Lung (tissue), 12 donors: ENCODE measurements around the gene TWNK. TPM values are rescaled to one million over a fixed set of nuclear protein-coding genes. Genes with fewer than 3 reads are reported as not detected.
A peak's percentile ranks its signal among the peaks of the same experiment; 100 is the strongest.

Source experiments
- ATAC-seq: fragments of 200-7000 bp; cut with Tn5 transposase; one replicate; pipeline ENCODE4 v1.9.1; 2020; ENCODE audit warnings: moderate number of reproducible peaks; ENCODE audit not compliant: insufficient read depth, low FRiP score
- DNase-seq, 3 donors: peaks; one replicate each; pipeline ENCODE4 v3.0.0-alpha.2; 2013 to 2017
- H3K27ac ChIP-seq, 2 donors: one replicate each; pipeline ENCODE4 v1.5.1; 2013; ENCODE audit warnings: mild to moderate bottlenecking in 2 of 2, moderate library complexity in 2 of 2, control low read depth in 1 of 2, inconsistent platforms in 1 of 2, low read depth in 1 of 2, low read length in 1 of 2
- H3K27me3 ChIP-seq, 3 donors: one replicate each; pipeline ENCODE4 v1.5.1; 2013; ENCODE audit warnings: low read length in 2 of 3; ENCODE audit not compliant: control insufficient read depth in 3 of 3, insufficient read depth in 3 of 3
- H3K36me3 ChIP-seq, 4 donors: one replicate each; pipeline ENCODE4 v1.5.1; 2013; ENCODE audit warnings: low read length in 4 of 4, mild to moderate bottlenecking in 1 of 4, moderate library complexity in 1 of 4; ENCODE audit not compliant: control insufficient read depth in 4 of 4, insufficient read depth in 4 of 4
- H3K4me1 ChIP-seq, 5 donors: one replicate each; pipeline ENCODE4 v1.5.1; 2013; ENCODE audit warnings: low read length in 5 of 5, mild to moderate bottlenecking in 2 of 5, moderate library complexity in 1 of 5; ENCODE audit not compliant: control insufficient read depth in 5 of 5, insufficient read depth in 5 of 5
- H3K4me3 ChIP-seq: one replicate; pipeline ENCODE4 v1.5.1; 2013; ENCODE audit warnings: mild to moderate bottlenecking, control low read depth, moderate library complexity
- H3K9ac ChIP-seq, 2 donors: one replicate each; pipeline ENCODE4 v1.5.1; 2013; ENCODE audit warnings: low read length in 2 of 2, control low read depth in 1 of 2; ENCODE audit not compliant: insufficient read depth in 1 of 2
- H3K9me3 ChIP-seq, 4 donors: one replicate each; pipeline ENCODE4 v1.5.1; 2013; ENCODE audit warnings: low read length in 3 of 4, mild to moderate bottlenecking in 1 of 4, moderate library complexity in 1 of 4; ENCODE audit not compliant: control insufficient read depth in 4 of 4, insufficient read depth in 3 of 4
- WGBS, 2 donors: extraction: QIAGEN DNeasy Blood & Tissue Kit; methylation state at CpG; one replicate each; pipeline ENCODE4 v1.1.7; 2013; 5-methylcytosine and 5-hydroxymethylcytosine counted together
- polyA plus RNA-seq, 2 donors: library from polyadenylated mRNA; stranded (reverse); fragments of 200-250 nt; gene quantifications; one replicate each; pipeline ENCODE4 v1.2.1, GENCODE V29; 2013
- total RNA-seq, 2 donors: library from RNA; depleted of rRNA in 1 of 2; stranded (reverse); fragments of >200 nt in 1 of 2; gene quantifications; one replicate each; pipeline ENCODE4 v1.2.1, GENCODE V29; 2014 to 2021
- TF ChIP-seq, protein P1 (sequence below): IDR thresholded peaks from 2 replicates; pipeline ENCODE4 v1.5.1; 2012; ENCODE audit warnings: mild to moderate bottlenecking; ENCODE audit errors: control extremely low read depth, extremely low read depth
- donor health status: control.
- donor health status: control.
- donor health status: Bipolar disorder and iron deficiency.
- donor health status: healthy.
- donor health status: DM: yes; HTN: yes; CAD: no.

Gene TWNK
- total and polyA plus RNA-seq, 4 donors, result 3.9 to 8.3 (median 5.6) TPM

DNA sequence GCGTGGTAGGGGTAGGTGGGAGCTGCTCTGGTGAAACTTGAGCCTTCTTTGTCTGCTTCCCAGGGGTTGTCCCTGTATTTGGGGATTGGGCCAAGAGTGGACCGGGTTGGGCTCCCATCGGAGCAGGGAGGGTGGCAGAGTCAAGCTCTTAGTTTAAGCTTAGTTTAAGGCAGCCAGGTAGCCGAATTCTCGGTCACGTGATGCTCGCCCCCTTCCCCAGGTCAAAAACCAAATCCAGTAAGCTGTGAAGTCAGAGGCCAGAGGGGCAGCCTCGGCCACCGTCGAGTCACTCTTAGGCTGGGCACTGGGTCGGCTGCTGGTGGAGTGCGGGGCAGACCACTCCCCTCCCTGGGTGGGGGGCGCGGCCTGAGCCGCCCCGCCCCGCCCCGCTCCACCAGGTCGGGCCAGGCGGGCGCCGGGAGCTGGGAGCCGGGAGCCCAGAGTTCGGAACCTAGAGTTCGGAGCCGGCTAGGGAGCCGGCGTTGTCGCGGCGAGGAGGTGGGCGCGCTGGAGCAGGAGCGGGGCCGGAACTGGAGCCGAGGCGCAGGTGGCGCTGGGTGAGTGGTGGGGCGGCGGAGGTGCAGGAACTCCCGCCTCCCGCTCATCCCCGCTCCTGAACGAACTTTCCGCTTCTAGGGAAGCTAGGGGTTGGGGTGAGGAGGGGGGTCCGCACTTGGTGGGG is 9.5 kb downstream of the TWNK start:
- ATAC-seq, result no peak
- Histone ChIP-seq H3K27ac (peak overlapping the region; percentile 99 to 100), H3K27me3 (no peaks in the 10 kb centered on the region), H3K4me3 (peak overlapping the region; percentile 68), H3K9ac (no peak overlapping the region), H3K9me3 (no peaks in the 10 kb centered on the region), H3K36me3 (peaks cover 0 to 13% (median 4%) of the 10 kb centered on the region in 4 donors), H3K4me1 (peaks cover 2 to 51% (median 24%) of the 10 kb centered on the region in 5 donors)
- DNase-seq, result peak; percentile 29 to 42 (median 40)
- 4 to 5% methylated on average over 40 to 46 of the region's 46 CpGs for WGBS, 2 donors
- TF ChIP-seq, protein P1, sequence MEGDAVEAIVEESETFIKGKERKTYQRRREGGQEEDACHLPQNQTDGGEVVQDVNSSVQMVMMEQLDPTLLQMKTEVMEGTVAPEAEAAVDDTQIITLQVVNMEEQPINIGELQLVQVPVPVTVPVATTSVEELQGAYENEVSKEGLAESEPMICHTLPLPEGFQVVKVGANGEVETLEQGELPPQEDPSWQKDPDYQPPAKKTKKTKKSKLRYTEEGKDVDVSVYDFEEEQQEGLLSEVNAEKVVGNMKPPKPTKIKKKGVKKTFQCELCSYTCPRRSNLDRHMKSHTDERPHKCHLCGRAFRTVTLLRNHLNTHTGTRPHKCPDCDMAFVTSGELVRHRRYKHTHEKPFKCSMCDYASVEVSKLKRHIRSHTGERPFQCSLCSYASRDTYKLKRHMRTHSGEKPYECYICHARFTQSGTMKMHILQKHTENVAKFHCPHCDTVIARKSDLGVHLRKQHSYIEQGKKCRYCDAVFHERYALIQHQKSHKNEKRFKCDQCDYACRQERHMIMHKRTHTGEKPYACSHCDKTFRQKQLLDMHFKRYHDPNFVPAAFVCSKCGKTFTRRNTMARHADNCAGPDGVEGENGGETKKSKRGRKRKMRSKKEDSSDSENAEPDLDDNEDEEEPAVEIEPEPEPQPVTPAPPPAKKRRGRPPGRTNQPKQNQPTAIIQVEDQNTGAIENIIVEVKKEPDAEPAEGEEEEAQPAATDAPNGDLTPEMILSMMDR, result no peak

DNA sequence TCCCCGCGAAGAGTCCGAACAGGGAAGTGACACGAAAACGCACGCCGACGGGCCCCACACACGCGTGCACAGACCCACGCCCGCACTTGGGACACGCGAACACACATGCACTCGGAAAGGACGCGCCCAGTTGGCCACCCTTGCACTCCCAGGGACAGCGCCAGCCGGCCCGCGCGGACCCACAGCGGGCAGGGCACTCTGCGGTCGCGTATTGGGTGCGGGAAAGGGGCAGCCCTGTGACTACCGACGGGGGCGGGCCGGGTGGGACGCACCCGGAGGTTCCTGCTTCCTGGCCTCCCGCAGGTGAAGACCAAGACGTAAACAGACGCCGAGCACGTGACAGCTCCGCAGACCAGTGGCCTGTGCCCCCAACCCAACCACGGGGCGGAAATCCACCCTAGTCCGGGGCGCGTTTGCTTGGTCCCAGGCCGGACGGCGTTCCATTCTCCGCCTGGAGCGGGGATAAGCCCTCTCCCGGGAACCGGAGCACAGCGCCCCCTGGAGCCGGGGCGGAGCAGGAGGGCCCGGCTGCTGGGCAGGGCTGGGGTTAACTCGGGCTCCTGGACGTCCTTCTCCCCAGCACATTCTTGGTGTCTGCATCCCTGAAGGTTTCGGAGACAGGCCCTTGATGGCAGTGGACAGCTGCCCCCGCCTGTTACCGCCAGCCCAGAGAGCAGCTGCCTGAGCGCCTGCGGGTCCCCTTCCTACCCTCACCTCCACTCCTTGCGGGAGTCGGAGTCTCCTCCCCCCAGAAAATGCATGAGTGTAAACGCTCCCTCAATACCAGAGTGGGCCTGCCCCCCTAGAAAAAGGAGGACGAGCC is 10.2 kb downstream of the TWNK start:
- Histone ChIP-seq H3K9ac (peak overlapping the region in 1 of 2 donors; percentile 93), H3K4me3 (peak overlapping the region; percentile 68), H3K9me3 (no peaks in the 10 kb centered on the region), H3K27ac (peak overlapping the region; percentile 99 to 100), H3K27me3 (no peaks in the 10 kb centered on the region), H3K36me3 (peaks cover 0 to 15% (median 7%) of the 10 kb centered on the region in 4 donors), H3K4me1 (peaks cover 6 to 59% (median 26%) of the 10 kb centered on the region in 5 donors)
- ATAC-seq, result peak; percentile 60
- 0% methylated on average over 55 to 66 of the region's 66 CpGs for WGBS, 2 donors
- peak; percentile 46 to 79 (median 69) for DNase-seq
- TF ChIP-seq, protein P1, result peak; percentile 35

DNA sequence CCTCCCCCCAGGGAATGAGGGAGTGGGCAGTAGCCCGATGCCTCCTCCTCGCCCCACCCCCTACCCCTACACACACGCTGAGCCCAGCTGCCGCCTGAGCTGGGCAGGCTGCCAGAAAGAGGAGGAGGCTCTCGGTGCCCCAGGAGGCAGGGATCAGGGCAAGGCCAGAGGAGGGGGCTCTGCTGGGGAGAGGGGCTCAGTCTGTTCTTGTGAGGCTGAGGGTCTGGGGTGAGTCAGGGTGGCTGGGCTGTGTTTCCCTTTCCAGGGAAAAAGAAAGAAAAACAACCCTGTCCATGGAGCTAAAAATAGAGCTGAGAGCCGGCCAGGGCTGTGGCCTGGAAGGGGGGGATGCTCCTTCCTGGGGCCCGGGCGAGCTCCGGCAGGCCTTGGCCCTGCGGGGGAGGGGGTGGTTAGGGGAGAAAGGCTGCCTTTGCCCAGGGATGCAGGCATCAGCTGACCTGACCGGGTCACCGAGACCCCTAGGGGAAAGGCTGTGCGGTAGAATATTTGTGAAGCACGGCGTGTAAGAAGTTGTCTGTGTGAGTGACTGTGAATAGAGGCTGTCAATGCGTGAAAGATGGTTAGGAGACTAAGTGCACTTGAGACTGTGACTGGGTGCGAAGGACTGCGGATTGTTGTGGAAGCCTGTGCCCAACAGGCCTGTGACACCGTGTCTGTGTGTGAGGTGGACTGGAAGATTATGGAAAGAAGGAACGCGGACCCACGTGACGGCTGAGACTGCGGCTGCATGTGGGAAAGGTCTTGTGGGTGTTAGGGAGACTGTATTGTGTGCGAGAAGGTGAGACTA is 11.0 kb downstream of the TWNK start:
- peak; percentile 16 for ATAC-seq
- TF ChIP-seq, protein P1, result no peak
- no peaks in the 10 kb centered on the region for H3K27me3 ChIP-seq
- H3K4me3 ChIP-seq, result peak overlapping the region; percentile 69
- no peaks in the 10 kb centered on the region for H3K9me3 ChIP-seq
- peak overlapping the region; percentile 99 to 100 for H3K27ac ChIP-seq
- peaks cover 6 to 60% (median 26%) of the 10 kb centered on the region in 5 donors for H3K4me1 ChIP-seq
- peak overlapping the region; percentile 91 to 93 for H3K9ac ChIP-seq
- 2 to 3% methylated on average over 24 to 25 of the region's 25 CpGs for WGBS, 2 donors
- peak; percentile 91 to 95 (median 94) for DNase-seq
- peaks cover 0 to 16% (median 13%) of the 10 kb centered on the region in 4 donors for H3K36me3 ChIP-seq
